Small intestine (tissue), 7 donors: ENCODE results near the gene SERPINF2. TPM values are rescaled to one million over a fixed set of nuclear protein-coding genes. Genes with fewer than 3 reads are reported as not detected.
A peak's percentile ranks its signal among the peaks of the same experiment; 100 is the strongest.

Experiments used
- DNase-seq, 2 donors: peaks; one replicate each; pipeline versions ENCODE4 v3.0.0 to v3.0.0-alpha.2; 2013
- FAIRE-seq: peaks from 2 replicates; lab custom pipeline; 2012; peaks lifted over from hg19 to GRCh38; lab: Jason Lieb, UNC
- H3K27ac ChIP-seq, 3 donors: one replicate each; pipeline ENCODE4 v1.5.1; 2013; ENCODE audit warnings: low read length in 2 of 3, mild to moderate bottlenecking in 2 of 3, control low read depth in 1 of 3, inconsistent platforms in 1 of 3, low read depth in 1 of 3, moderate library complexity in 1 of 3
- H3K27me3 ChIP-seq, 3 donors: one replicate each; pipeline ENCODE4 v1.6.1; 2013; ENCODE audit warnings: low read length in 3 of 3, inconsistent platforms in 1 of 3; ENCODE audit not compliant: control insufficient read depth in 3 of 3, insufficient read depth in 3 of 3
- H3K36me3 ChIP-seq, 3 donors: one replicate each; pipeline ENCODE4 v1.6.1; 2013; ENCODE audit warnings: low read length in 3 of 3, inconsistent platforms in 1 of 3, low read depth in 1 of 3, mild to moderate bottlenecking in 1 of 3, moderate library complexity in 1 of 3; ENCODE audit not compliant: control insufficient read depth in 3 of 3, insufficient read depth in 2 of 3
- H3K4me1 ChIP-seq, 3 donors: one replicate each; pipeline ENCODE4 v1.6.1; 2013; ENCODE audit warnings: low read length in 2 of 3, inconsistent platforms in 1 of 3, low read depth in 1 of 3, mild to moderate bottlenecking in 1 of 3, moderate library complexity in 1 of 3; ENCODE audit not compliant: control insufficient read depth in 3 of 3, insufficient read depth in 2 of 3
- H3K4me3 ChIP-seq, 3 donors: one replicate each; pipeline ENCODE4 v1.5.1; 2013; ENCODE audit warnings: low read length in 3 of 3, control low read depth in 1 of 3, inconsistent platforms in 1 of 3, low read depth in 1 of 3, mild to moderate bottlenecking in 1 of 3, moderate library complexity in 1 of 3
- H3K9me3 ChIP-seq, 2 donors: one replicate each; pipeline ENCODE4 v1.6.1; 2013; ENCODE audit warnings: low read depth in 1 of 2, low read length in 1 of 2; ENCODE audit not compliant: control insufficient read depth in 2 of 2, insufficient read depth in 1 of 2
- WGBS, 3 donors: extraction: QIAGEN DNeasy Blood & Tissue Kit; methylation state at CpG; one replicate each; pipeline ENCODE4 v1.1.7; 2013; 5-methylcytosine and 5-hydroxymethylcytosine counted together
- polyA plus RNA-seq, 4 donors: library from polyadenylated mRNA; stranded (reverse) in 3 of 4; unstranded in 1 of 4; fragments of 200-250 nt in 3 of 4; fragments of 120-200 nt in 1 of 4; gene quantifications; one replicate each; pipeline versions ENCODE4 v1.2.1 to v1.2.3, GENCODE V29; 2013
- donor health status: healthy with polysubstance abuse.
- donor health status: control.
- donor health status: control.
- donor health status: Bipolar disorder and iron deficiency.
- donor health status: healthy.

SERPINF2 gene
- polyA plus RNA-seq, 4 donors = 0.89 to 29.9 (median 3.1) TPM

DNA sequence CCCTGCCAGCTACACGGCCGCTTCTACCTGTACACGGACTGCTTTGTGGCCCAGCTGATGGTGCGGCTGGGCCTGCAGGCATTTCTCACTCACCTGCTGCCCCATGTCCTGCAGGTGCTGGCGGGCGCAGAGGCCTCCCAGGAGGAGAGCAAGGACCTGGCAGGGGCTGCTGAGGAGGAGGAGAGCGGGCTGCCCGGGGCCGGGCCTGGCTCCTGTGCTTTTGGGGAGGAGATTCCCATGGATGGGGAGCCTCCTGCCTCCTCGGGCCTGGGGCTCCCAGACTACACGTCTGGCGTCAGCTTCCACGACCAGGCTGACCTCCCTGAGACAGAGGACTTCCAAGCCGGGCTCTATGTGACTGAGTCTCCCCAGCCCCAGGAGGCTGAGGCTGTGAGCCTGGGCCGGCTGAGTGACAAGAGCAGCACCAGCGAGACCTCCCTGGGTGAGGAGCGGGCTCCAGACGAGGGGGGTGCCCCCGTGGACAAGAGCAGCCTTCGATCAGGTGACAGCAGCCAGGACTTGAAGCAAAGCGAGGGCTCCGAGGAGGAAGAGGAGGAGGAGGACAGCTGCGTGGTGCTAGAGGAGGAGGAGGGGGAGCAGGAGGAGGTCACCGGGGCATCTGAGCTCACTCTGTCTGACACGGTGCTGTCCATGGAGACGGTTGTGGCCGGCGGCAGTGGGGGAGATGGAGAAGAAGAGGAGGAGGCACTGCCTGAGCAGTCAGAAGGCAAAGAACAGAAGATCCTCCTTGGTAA lies 14.6 kb upstream of the SERPINF2 start:
- Histone ChIP-seq H3K27me3 (no peaks in the 10 kb centered on the region), H3K4me1 (peaks cover 4 to 18% (median 5%) of the 10 kb centered on the region in 3 donors), H3K4me3 (no peak overlapping the region), H3K36me3 (peaks cover 0 to 61% (median 9%) of the 10 kb centered on the region in 3 donors), H3K9me3 (no peaks in the 10 kb centered on the region), H3K27ac (no peak overlapping the region)
- 90 to 92% (median 92%) methylated on average over 25 to 28 of the region's 28 CpGs for WGBS, 3 donors
- FAIRE-seq = no peak
- no peak for DNase-seq

DNA sequence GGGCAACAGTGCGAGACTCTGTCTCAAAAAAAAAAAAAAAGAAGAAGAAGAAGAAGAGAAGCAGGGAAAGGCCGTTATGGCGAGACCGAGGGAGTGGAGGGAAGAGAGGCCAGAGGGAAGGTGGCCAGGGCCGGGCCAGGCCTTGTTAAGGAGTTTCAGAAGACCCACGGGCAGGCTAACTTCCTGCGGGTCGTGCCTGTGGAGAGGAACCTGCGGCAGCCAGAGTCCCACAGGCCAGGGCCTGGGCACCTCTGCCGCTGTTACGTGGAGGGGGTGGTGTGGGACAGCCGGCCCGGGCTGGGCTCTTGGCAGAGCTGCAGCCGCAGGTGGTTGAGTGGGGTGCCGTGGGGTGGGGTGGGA lies 12.7 kb upstream of the SERPINF2 start:
- Histone ChIP-seq H3K9me3 (no peaks in the 10 kb centered on the region), H3K4me3 (no peak overlapping the region), H3K27ac (peak overlapping the region in 1 of 3 donors; percentile 87), H3K27me3 (no peaks in the 10 kb centered on the region), H3K36me3 (peaks cover 5 to 80% (median 9%) of the 10 kb centered on the region in 3 donors), H3K4me1 (peaks cover 4 to 12% (median 5%) of the 10 kb centered on the region in 3 donors)
- FAIRE-seq = no peak
- 63 to 89% (median 80%) methylated on average over 15 of the region's 15 CpGs for WGBS, 3 donors
- DNase-seq = no peak

DNA sequence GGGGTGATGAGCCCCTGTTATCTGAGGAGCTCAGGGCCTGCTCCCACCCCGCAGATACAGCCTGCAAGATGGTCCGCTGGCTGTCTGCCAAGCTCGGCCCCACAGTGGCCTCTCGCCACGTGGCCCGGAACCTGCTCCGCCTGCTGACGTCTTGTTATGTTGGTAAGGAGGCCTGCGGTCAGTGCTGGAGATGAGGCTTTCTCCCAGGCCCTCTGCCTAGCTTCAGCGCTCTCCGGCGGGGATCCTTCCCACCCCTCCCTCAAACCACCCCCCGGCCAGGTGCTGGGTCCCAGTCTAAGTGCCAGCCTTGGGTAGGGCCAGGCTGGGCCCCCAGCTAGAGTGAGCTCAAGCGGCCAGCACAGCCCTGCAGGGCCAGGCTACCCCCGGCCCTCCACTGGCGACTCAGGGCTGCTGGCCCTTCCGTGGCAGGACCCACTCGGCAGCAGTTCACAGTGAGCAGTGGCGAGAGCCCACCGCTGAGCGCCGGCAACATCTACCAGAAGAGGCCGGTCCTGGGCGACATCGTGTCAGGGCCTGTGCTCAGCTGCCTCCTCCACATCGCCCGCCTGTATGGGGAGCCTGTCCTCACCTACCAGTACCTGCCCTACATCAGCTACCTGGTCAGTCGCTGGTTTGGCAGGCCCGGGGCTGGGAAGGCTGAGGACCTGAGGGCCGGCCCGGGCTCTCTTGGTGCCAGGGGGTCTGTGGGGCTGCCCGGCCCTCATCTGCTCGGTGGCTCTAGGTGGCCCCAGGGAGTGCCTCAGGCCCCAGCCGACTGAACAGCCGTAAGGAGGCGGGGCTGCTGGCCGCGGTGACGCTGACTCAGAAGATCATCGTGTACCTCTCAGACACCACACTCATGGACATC lies 12.1 kb upstream of the SERPINF2 start:
- H3K36me3 ChIP-seq = peaks cover 6 to 84% (median 9%) of the 10 kb centered on the region in 3 donors
- 77 to 90% (median 86%) methylated on average over 34 to 40 of the region's 40 CpGs for WGBS, 3 donors
- no peak for FAIRE-seq

DNA sequence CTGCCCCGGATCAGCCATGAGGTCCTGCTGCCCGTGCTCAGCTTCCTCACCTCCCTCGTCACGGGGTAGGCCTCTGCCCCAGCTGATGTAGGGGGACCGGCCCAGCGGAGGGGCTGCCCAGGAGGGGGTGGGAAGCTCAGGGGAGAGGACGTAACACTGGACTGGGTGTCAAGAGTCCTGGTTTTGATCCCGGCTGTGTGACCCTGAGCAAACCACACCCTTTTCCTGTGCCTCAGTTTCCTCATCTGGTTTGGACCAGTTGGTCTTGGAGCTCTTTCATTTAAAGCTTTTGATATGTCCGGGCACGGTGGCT lies 11.5 kb upstream of the SERPINF2 start:
- no peak for DNase-seq
- H3K4me1 ChIP-seq = peaks cover 0 to 8% (median 0%) of the 10 kb centered on the region in 3 donors
- no peaks in the 10 kb centered on the region for H3K27me3 ChIP-seq
- H3K36me3 ChIP-seq = peaks cover 9 to 84% (median 9%) of the 10 kb centered on the region in 3 donors
- peak overlapping the region in 1 of 3 donors; percentile 87 for H3K27ac ChIP-seq
- no peak for FAIRE-seq
- no peak overlapping the region for H3K4me3 ChIP-seq
- 79 to 90% (median 87%) methylated on average over 10 of the region's 10 CpGs for WGBS, 3 donors
- no peaks in the 10 kb centered on the region for H3K9me3 ChIP-seq

More for the DNA sequence above, 12.1 kb upstream of the SERPINF2 start:
- H3K27me3 ChIP-seq = no peaks in the 10 kb centered on the region
- no peaks in the 10 kb centered on the region for H3K9me3 ChIP-seq
- peaks cover 2 to 6% (median 2%) of the 10 kb centered on the region in 3 donors for H3K4me1 ChIP-seq
- DNase-seq = peak in 1 of 2 donors; percentile 51
- H3K27ac ChIP-seq = peak overlapping the region; percentile 57 to 87 (median 63)
- no peak overlapping the region for H3K4me3 ChIP-seq

DNA sequence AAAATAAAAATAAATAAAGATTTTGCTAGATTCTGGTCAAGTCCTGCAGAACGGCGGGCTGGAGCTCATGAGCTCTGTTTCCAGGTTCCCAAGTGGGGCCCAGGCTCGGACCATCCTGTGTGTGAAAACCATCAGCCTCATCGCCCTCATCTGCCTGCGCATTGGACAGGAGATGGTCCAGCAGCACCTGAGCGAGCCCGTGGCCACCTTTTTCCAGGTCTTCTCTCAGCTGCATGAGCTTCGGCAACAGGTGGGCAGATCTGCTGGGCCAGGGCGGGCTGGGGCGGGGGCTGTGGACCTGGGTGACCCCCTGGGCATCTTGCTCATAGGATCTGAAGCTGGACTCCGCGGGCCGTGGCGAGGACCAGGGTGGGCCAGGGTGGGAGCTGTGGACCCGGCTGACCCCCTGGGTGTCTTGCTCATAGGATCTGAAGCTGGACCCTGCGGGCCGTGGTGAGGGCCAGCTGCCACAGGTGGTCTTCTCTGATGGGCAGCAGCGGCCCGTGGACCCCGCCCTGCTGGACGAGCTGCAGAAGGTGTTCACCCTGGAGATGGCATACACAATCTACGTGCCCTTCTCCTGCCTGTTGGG lies 10.3 kb upstream of the SERPINF2 start:
- no peak overlapping the region for H3K27ac ChIP-seq
- WGBS, 3 donors = 87 to 96% (median 96%) methylated on average over 16 to 22 of the region's 22 CpGs
- H3K4me1 ChIP-seq = peaks cover 0 to 20% (median 0%) of the 10 kb centered on the region in 3 donors
- no peak for FAIRE-seq
- no peak overlapping the region for H3K4me3 ChIP-seq
- H3K9me3 ChIP-seq = no peaks in the 10 kb centered on the region
- no peaks in the 10 kb centered on the region for H3K27me3 ChIP-seq
- peaks cover 6 to 84% (median 9%) of the 10 kb centered on the region in 3 donors for H3K36me3 ChIP-seq
- DNase-seq = no peak

DNA sequence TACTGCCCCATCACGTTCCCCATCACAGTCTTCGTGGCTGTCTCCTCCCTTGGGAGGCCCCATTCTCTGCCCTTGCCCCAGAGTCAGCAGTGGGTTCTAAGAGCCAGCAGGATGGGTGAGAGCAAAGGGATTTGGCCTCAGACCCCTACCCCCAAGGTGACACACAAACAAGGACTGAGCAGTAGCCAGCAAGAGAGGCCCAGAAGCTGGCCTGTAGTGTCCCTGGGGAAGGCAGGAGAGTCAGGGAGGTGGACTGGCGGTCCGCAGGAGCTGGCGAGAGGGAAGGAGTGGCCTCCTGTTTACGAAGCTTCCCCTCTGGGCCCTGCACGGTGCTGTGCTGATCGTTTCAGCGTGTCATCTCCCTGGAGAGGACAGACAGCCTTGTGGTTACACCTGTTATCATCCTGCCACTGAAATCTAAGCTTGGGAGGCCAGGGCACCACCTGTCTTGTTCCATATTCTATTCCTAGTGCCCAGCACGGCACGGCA lies 9.8 kb upstream of the SERPINF2 start:
- Histone ChIP-seq H3K36me3 (peaks cover 6 to 84% (median 9%) of the 10 kb centered on the region in 3 donors), H3K27me3 (no peaks in the 10 kb centered on the region), H3K9me3 (no peaks in the 10 kb centered on the region), H3K27ac (no peak overlapping the region), H3K4me1 (peaks cover 0 to 24% (median 0%) of the 10 kb centered on the region in 3 donors), H3K4me3 (no peak overlapping the region)
- 79 to 81% (median 80%) methylated on average over 11 of the region's 11 CpGs for WGBS, 3 donors
- no peak for DNase-seq
- FAIRE-seq = no peak

DNA sequence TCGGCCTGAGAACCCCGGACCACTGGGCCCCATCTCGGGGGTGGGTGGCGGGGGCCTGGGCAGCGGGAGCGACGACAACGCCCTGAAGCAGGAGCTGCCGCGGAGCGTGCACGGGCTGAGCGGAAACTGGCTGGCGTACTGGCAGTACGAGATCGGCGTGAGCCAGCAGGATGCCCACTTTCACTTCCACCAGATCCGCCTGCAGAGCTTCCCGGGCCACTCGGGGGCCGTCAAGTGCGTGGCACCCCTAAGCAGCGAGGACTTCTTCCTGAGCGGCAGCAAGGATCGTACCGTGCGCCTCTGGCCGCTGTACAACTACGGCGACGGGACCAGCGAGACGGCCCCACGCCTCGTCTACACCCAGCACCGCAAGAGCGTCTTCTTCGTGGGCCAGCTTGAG lies 8.9 kb upstream of the SERPINF2 start:
- Histone ChIP-seq H3K36me3 (peaks cover 6 to 83% (median 9%) of the 10 kb centered on the region in 3 donors), H3K4me3 (no peak overlapping the region), H3K27ac (no peak overlapping the region), H3K27me3 (no peaks in the 10 kb centered on the region), H3K4me1 (peaks cover 0 to 29% (median 0%) of the 10 kb centered on the region in 3 donors), H3K9me3 (no peaks in the 10 kb centered on the region)
- DNase-seq (no peak), FAIRE-seq (no peak)
- WGBS, 3 donors = 96% methylated on average over 35 to 38 of the region's 38 CpGs

DNA sequence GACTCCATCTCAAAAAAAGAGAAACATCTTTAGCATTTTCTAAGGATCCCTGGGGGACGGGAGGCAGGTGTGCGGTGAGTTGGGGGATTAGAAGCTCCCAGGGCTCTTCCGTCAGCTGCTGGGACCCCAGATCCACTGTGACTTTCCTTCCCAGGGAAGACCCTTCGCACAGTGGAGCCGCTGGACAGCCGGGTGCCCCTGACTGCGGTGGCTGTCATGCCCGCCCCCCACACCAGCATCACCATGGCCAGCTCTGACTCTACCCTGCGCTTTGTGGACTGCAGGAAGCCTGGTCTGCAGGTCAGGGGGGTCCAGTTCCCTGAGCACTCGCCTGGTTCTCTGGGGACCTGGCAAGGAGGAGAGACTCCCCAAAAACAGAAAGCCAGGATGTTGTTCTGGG lies 7.3 kb upstream of the SERPINF2 start:
- H3K4me3 ChIP-seq = no peak overlapping the region
- FAIRE-seq (no peak), DNase-seq (no peak)
- peak overlapping the region in 1 of 3 donors; percentile 75 for H3K27ac ChIP-seq
- peaks cover 6 to 74% (median 9%) of the 10 kb centered on the region in 3 donors for H3K36me3 ChIP-seq
- H3K27me3 ChIP-seq = no peaks in the 10 kb centered on the region
- 98 to 99% (median 98%) methylated on average over 10 of the region's 10 CpGs for WGBS, 3 donors
- H3K4me1 ChIP-seq = peaks cover 0 to 27% (median 0%) of the 10 kb centered on the region in 3 donors
- H3K9me3 ChIP-seq = no peaks in the 10 kb centered on the region
